ENCODE measurements around the gene ZNF771. TPM values are rescaled to one million over a fixed set of nuclear protein-coding genes. Genes with fewer than 3 reads are reported as not detected.

Gene ZNF771
- polyA plus RNA-seq, 1 of the 3 experiments (the other 2 are of a cell fraction), result 20.4 TPM

DNA sequence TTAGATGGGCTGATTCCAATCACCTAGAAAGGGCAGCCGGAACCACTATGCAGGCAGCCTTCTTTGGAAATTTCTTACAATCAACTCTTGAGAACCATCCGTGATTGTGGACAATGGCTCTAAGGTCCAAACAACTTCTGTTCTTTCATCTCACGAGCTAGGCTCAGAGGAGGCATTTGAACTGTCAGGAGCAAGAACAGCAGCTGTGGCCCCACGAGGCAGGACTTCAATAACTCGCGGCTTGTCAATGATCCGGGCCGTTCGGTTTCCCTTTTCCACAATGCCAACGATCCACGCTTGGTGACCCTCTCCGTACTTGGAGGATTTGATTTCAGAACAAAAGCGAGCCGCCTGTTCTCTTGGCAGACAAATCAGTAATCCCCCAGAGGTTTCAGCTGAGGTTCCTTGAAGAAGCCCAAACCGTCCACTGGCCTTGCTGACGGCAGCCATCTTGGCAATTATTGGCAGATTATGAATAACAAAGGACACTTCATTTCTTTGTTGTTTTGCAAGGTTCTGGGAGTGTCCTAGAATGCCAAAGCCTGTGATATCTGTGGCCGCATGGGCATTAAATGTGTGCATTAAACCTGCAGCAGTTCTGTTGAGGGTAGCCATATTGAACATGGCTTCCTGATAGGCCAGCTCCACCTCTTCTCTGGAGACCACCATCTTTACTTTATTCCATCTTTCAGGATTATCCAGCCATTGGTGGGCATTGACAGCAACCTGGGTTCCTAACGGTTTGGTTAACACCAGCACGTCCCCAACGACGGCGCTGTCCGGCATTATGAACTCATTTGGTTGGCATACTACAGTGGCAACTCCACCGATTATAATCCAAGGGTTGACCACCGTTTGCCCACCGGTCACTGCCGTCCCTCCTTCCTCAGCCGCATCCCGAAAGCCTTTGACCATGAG, 37.1 kb downstream of the ZNF771 start:
- WGBS (ENCODE audit: low lambda C conversion rate), result 89% methylated on average over 29 of the region's 29 CpGs
- POLR2A ChIA-PET, result interaction anchor here (0.6 to 1.7 kb wide), 5 partner anchors 15 to 91 kb away, joined by 3 to 6 read pairs (median 3); partner anchors contain the start of gene DCTPP1

More for the DNA sequence above, 37.1 kb downstream of the ZNF771 start:
- Histone ChIP-seq H3K9me3 (no peaks in the 10 kb centered on the region), H3K27me3 (ENCODE audit: insufficient read depth) (no peaks in the 10 kb centered on the region), H3K4me2 (peak overlapping the region; percentile 89), H3K4me3 (ENCODE audit: low read depth in 2 of 2, low read length in 1 of 2) (peak overlapping the region; percentile 75 to 95), H2AFZ (ENCODE audit: low read depth) (no peak overlapping the region), H3K9me2 (no peaks in the 10 kb centered on the region), H3K27ac (ENCODE audit: low read depth in 2 of 2, low read length in 1 of 2) (peak overlapping the region; percentile 86 to 88; a peak in 3 of 4 replicates), H3F3A (replicated peaks; ENCODE audit: insufficient read depth) (peaks cover 5% of the 10 kb centered on the region), H3K9ac (peak overlapping the region; percentile 98), H4K20me1 (ENCODE audit: insufficient read depth) (no peaks in the 10 kb centered on the region), H3K4me1 (ENCODE audit: control insufficient read depth in 1 of 2, insufficient read depth in 2 of 2, low read depth in 1 of 2, low read length in 1 of 2) (peaks cover 8 to 15% of the 10 kb centered on the region in 2 experiments; a peak in 2 of 4 replicates), H3K79me2 (ENCODE audit: insufficient read depth) (peaks cover 24% of the 10 kb centered on the region), H3K36me3 (replicated peaks in 1 of 2; ENCODE audit: control insufficient read depth in 1 of 2, insufficient read depth in 2 of 2, low read length in 1 of 2) (peaks cover 12 to 16% of the 10 kb centered on the region in 2 experiments)
- TF ChIP-seq, protein P1, sequence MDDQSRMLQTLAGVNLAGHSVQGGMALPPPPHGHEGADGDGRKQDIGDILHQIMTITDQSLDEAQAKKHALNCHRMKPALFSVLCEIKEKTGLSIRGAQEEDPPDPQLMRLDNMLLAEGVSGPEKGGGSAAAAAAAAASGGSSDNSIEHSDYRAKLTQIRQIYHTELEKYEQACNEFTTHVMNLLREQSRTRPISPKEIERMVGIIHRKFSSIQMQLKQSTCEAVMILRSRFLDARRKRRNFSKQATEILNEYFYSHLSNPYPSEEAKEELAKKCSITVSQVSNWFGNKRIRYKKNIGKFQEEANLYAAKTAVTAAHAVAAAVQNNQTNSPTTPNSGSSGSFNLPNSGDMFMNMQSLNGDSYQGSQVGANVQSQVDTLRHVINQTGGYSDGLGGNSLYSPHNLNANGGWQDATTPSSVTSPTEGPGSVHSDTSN (IDR thresholded peaks at IDR 0.05), result no peak
- TF ChIP-seq REST (IDR thresholded peaks at IDR 0.05; ENCODE audit: low read depth, low read length) (no peak), JUND (IDR thresholded peaks at IDR 0.05) (no peak), YY1 (IDR thresholded peaks at IDR 0.05; ENCODE audit: low read depth) (0 out of 2 replicates have a peak, but pooled peaks have one; percentile 53)
- DNase-seq, result no peak
- CTCF ChIA-PET, result interaction anchor here (0.6 to 2.9 kb wide), 9 partner anchors 11 to 353 kb away, joined by 3 to 27 read pairs (median 3); partner anchors contain the start of genes DCTPP1, TBX6 and ZNF747
